ENCODE results near the gene GJB2. TPM values are rescaled to one million over a fixed set of nuclear protein-coding genes. Genes with fewer than 3 reads are reported as not detected.

The GJB2 gene
- polyA plus RNA-seq, 1 donor (not counting 4 experiments of a cell fraction or from before 2014, with no cell fraction given): 374 TPM

GRCh38 chr13:20161275-20161950, 31.3 kb downstream of the GJB2 start:
- Histone ChIP-seq H3K9me3 (ENCODE audit: control insufficient read depth, low read depth, low read length) (no peaks in the 10 kb centered on the region), H3K4me3 (ENCODE audit: control insufficient read depth in 2 of 3, extremely low read depth in 1 of 3, insufficient read depth in 2 of 3, low read depth in 1 of 3, low read length in 3 of 3) (peak overlapping the region; percentile 38 to 67 (median 45)), H3K27me3 (ENCODE audit: control insufficient read depth, extremely low read depth, insufficient read depth, low read length) (peaks cover 45% of the 10 kb centered on the region), H3K36me3 (ENCODE audit: control insufficient read depth in 2 of 2, extremely low read depth in 1 of 2, insufficient read depth in 2 of 2, low read length in 2 of 2) (no peaks in the 10 kb centered on the region), H3K4me2 (ENCODE audit: control insufficient read depth, extremely low read depth, insufficient read depth, low read depth, low read length) (peak overlapping the region; percentile 79), H2AFZ (ENCODE audit: control insufficient read depth, low read length) (peak overlapping the region; percentile 56), H3K9me1 (ENCODE audit: control insufficient read depth, extremely low read depth, insufficient read depth, low read length) (no peaks in the 10 kb centered on the region), H3K9ac (ENCODE audit: control insufficient read depth, extremely low read depth, insufficient read depth, low read length) (no peak overlapping the region), H3K79me2 (ENCODE audit: control insufficient read depth, insufficient read depth, low read length) (no peaks in the 10 kb centered on the region), H3K27ac (ENCODE audit: control insufficient read depth, insufficient read depth, low read length) (no peak overlapping the region), H4K20me1 (ENCODE audit: control insufficient read depth, extremely low read depth, insufficient read depth, low read length) (no peaks in the 10 kb centered on the region), H3K4me1 (ENCODE audit: control insufficient read depth, extremely low read depth, insufficient read depth, low read length) (no peaks in the 10 kb centered on the region)
- dilution Hi-C loops (cut with MboI; ENCODE audit: extremely low pct_ligation_motif_present, low sequenced_read_pairs): no loop called here
- TF ChIP-seq EZH2 (IDR thresholded peaks at IDR 0.05; ENCODE audit: low read length) (peak; percentile 77), CTCF (optimal IDR thresholded peaks at IDR 0.05 in 1 of 3, IDR thresholded peaks at IDR 0.05 in 1 of 3, conservative IDR thresholded peaks at IDR 0.05 in 1 of 3; ENCODE audit: extremely low read depth in 1 of 3, insufficient read depth in 2 of 3, low read length in 3 of 3) (no peak)
- FAIRE-seq (no peak), DNase-seq (ENCODE audit: low read depth, low spot score) (no peak)

- no peak within 1 kb of the TSS for H3K9ac ChIP-seq (ENCODE audit: control insufficient read depth, extremely low read depth, insufficient read depth, low read length)
- no peaks in the 10 kb centered on the region for H3K9me3 ChIP-seq (ENCODE audit: control insufficient read depth, low read depth, low read length)
- H3K9me1 ChIP-seq (ENCODE audit: control insufficient read depth, extremely low read depth, insufficient read depth, low read length): no peaks in the 10 kb centered on the region
- no peak for FAIRE-seq
- peak within 1 kb of the TSS; percentile 56 for H2AFZ ChIP-seq (ENCODE audit: control insufficient read depth, low read length)
- no peaks in the 10 kb centered on the region for H3K4me1 ChIP-seq (ENCODE audit: control insufficient read depth, extremely low read depth, insufficient read depth, low read length)
- H3K4me3 ChIP-seq (ENCODE audit: control insufficient read depth in 2 of 3, extremely low read depth in 1 of 3, insufficient read depth in 2 of 3, low read depth in 1 of 3, low read length in 3 of 3): peak within 1 kb of the TSS; percentile 38 to 67 (median 45)
- no peaks in the 10 kb centered on the region for H3K36me3 ChIP-seq (ENCODE audit: control insufficient read depth in 2 of 2, extremely low read depth in 1 of 2, insufficient read depth in 2 of 2, low read length in 2 of 2)
- H4K20me1 ChIP-seq (ENCODE audit: control insufficient read depth, extremely low read depth, insufficient read depth, low read length): no peaks in the 10 kb centered on the region
- dilution Hi-C loops (cut with MboI; ENCODE audit: extremely low pct_ligation_motif_present, low sequenced_read_pairs): no loop called here
- DNase-seq (ENCODE audit: low read depth, low spot score): no peak
- peaks cover 45% of the 10 kb centered on the region for H3K27me3 ChIP-seq (ENCODE audit: control insufficient read depth, extremely low read depth, insufficient read depth, low read length)
- no peaks in the 10 kb centered on the region for H3K79me2 ChIP-seq (ENCODE audit: control insufficient read depth, insufficient read depth, low read length)
- no peak within 1 kb of the TSS for H3K27ac ChIP-seq (ENCODE audit: control insufficient read depth, insufficient read depth, low read length)
- H3K4me2 ChIP-seq (ENCODE audit: control insufficient read depth, extremely low read depth, insufficient read depth, low read depth, low read length): peak within 1 kb of the TSS; percentile 79
- TF ChIP-seq EZH2 (IDR thresholded peaks at IDR 0.05; ENCODE audit: low read length): no peak
These were observed 32.1 kb downstream of the GJB2 start, which contains the start of gene GJA3 for GRCh38 chr13:20160306-20161274. Gene GJA3, minus strand, starts transcription at chr13:20161052. Its CDS starts 17,764 bp downstream, at chr13:20143288.
